ENCODE results near the gene FGF8. TPM values are rescaled to one million over a fixed set of nuclear protein-coding genes. Genes with fewer than 3 reads are reported as not detected.

FGF8 gene
- total RNA-seq, 1 experiment from 2014 or later = not detected

DNA sequence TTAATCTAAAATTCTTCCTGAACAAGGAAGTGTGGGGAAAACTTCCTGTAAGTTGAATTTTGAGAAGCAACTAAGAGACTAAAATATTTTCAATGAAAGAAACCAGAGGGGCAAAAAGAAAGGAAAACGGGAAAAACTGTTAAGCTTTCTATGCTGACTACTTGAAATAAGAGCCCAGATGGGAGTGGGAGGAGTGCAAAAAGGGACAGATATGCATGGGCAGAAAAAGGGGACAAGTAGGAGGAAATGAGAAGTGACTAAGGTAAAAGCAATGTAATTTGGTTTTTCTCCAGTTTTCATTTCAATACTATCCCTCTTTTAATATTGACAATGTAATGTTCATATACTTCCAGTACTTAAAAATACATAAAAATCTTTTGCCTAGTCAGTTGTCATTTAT, 31.2 kb upstream of the FGF8 start:
- H3K4me3 ChIP-seq (ENCODE audit: low read depth, low read length, poor library complexity, severe bottlenecking) = no peak overlapping the region
- BruUV-seq (replicated peaks) = no TSS peak
- ChIA-PET POLR2A (ENCODE audit: low non-redundant PET) (no interaction called here), CTCF (no interaction called here)
- intact Hi-C loops (cut with micrococcal nuclease; ENCODE audit: unreplicated experiment) = no loop called here
- TF ChIP-seq EZH2 (IDR thresholded peaks at IDR 0.05; ENCODE audit: borderline replicate concordance, low read depth, low read length, poor library complexity, severe bottlenecking) = no peak
- TF ChIP-seq, protein P1, sequence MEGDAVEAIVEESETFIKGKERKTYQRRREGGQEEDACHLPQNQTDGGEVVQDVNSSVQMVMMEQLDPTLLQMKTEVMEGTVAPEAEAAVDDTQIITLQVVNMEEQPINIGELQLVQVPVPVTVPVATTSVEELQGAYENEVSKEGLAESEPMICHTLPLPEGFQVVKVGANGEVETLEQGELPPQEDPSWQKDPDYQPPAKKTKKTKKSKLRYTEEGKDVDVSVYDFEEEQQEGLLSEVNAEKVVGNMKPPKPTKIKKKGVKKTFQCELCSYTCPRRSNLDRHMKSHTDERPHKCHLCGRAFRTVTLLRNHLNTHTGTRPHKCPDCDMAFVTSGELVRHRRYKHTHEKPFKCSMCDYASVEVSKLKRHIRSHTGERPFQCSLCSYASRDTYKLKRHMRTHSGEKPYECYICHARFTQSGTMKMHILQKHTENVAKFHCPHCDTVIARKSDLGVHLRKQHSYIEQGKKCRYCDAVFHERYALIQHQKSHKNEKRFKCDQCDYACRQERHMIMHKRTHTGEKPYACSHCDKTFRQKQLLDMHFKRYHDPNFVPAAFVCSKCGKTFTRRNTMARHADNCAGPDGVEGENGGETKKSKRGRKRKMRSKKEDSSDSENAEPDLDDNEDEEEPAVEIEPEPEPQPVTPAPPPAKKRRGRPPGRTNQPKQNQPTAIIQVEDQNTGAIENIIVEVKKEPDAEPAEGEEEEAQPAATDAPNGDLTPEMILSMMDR (conservative IDR thresholded peaks at IDR 0.05; ENCODE audit: low read depth, low read length) = no peak
- H3K9me3 ChIP-seq (ENCODE audit: low read depth, low read length, poor library complexity, severe bottlenecking) = no peaks in the 10 kb centered on the region
- H3K4me1 ChIP-seq (ENCODE audit: insufficient read depth, low read length, poor library complexity, severe bottlenecking) = no peaks in the 10 kb centered on the region
- peaks cover 98% of the 10 kb centered on the region for H3K36me3 ChIP-seq (ENCODE audit: insufficient read depth, low read length, poor library complexity, severe bottlenecking)
- H3K27ac ChIP-seq (ENCODE audit: low read depth, low read length, poor library complexity, severe bottlenecking) = no peak overlapping the region
- DNase-seq (ENCODE audit: low spot score) = no peak
- no peaks in the 10 kb centered on the region for H3K27me3 ChIP-seq (replicated peaks; ENCODE audit: insufficient read depth, low read depth, low read length, poor library complexity)

DNA sequence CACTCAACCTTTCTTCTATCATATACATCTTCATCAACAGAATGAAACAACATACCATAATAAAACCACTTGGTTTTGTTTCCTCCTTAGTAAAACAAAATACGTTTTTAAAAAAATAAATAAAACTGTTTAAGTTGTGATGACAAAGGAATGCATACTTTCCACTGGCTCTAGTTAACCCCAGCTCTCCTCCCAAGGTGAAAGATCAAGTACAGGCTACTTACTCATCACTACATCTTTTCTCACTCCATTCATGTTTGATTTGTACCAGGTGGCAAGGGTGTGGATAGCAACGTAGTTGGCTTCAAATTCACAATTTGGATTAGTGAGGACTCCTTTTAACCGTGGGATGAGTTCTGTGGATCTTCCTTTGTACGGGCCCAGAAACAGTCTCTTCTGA, 27.6 kb upstream of the FGF8 start:
- ChIA-PET POLR2A (ENCODE audit: low non-redundant PET) (no interaction called here), CTCF (no interaction called here)
- no peak overlapping the region for H3K4me3 ChIP-seq (ENCODE audit: low read depth, low read length, poor library complexity, severe bottlenecking)
- no peak for TF ChIP-seq EZH2 (IDR thresholded peaks at IDR 0.05; ENCODE audit: borderline replicate concordance, low read depth, low read length, poor library complexity, severe bottlenecking)
- TF ChIP-seq, protein P1 (conservative IDR thresholded peaks at IDR 0.05; ENCODE audit: low read depth, low read length) = no peak
- intact Hi-C loops (cut with micrococcal nuclease; ENCODE audit: unreplicated experiment) = no loop called here
- no TSS peak for BruUV-seq (replicated peaks)
- H3K36me3 ChIP-seq (ENCODE audit: insufficient read depth, low read length, poor library complexity, severe bottlenecking) = peaks cover 94% of the 10 kb centered on the region
- no peaks in the 10 kb centered on the region for H3K4me1 ChIP-seq (ENCODE audit: insufficient read depth, low read length, poor library complexity, severe bottlenecking)
- no peak overlapping the region for H3K27ac ChIP-seq (ENCODE audit: low read depth, low read length, poor library complexity, severe bottlenecking)
- H3K27me3 ChIP-seq (replicated peaks; ENCODE audit: insufficient read depth, low read depth, low read length, poor library complexity) = no peaks in the 10 kb centered on the region
- H3K9me3 ChIP-seq (ENCODE audit: low read depth, low read length, poor library complexity, severe bottlenecking) = no peaks in the 10 kb centered on the region
- DNase-seq (ENCODE audit: low spot score) = no peak

DNA sequence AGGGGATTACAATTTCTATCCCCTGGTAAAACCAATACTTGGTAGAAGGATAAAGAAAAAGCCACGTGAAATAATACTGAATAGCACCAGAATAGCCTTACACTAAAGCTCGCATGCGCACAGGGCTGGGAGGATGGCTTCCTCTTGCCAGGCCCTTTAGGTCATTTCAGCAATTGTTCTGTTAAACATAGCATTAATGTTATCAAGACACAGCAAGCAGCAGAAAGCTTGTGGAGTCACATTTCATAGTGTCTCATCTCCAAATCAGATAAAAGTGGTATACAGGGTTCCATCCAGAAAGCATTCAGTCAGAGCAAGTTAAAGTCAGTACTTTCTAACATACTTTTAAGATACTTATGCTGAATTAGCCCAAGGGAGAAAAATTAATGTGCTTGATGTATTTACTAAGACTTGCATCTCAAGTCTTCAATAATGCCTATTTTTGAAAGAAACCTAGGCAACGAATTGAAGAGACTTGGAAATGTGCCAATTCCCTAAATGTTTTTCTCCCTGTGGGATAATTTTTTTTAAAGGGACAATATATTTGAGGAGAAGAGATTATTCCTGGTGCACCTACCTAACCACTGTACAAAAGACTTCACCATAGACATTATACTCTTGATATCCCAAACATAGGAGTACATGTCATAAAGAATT, 21.6 kb upstream of the FGF8 start:
- TF ChIP-seq, protein P1 (conservative IDR thresholded peaks at IDR 0.05; ENCODE audit: low read depth, low read length) = no peak
- TF ChIP-seq EZH2 (IDR thresholded peaks at IDR 0.05; ENCODE audit: borderline replicate concordance, low read depth, low read length, poor library complexity, severe bottlenecking) = no peak
- BruUV-seq (replicated peaks) = no TSS peak
- no peak for DNase-seq (ENCODE audit: low spot score)
- Histone ChIP-seq H3K27ac (ENCODE audit: low read depth, low read length, poor library complexity, severe bottlenecking) (no peak overlapping the region), H3K9me3 (ENCODE audit: low read depth, low read length, poor library complexity, severe bottlenecking) (no peaks in the 10 kb centered on the region), H3K27me3 (replicated peaks; ENCODE audit: insufficient read depth, low read depth, low read length, poor library complexity) (no peaks in the 10 kb centered on the region), H3K4me3 (ENCODE audit: low read depth, low read length, poor library complexity, severe bottlenecking) (no peak overlapping the region), H3K36me3 (ENCODE audit: insufficient read depth, low read length, poor library complexity, severe bottlenecking) (peaks cover 93% of the 10 kb centered on the region), H3K4me1 (ENCODE audit: insufficient read depth, low read length, poor library complexity, severe bottlenecking) (no peaks in the 10 kb centered on the region)
- intact Hi-C loops (cut with micrococcal nuclease; ENCODE audit: unreplicated experiment) = no loop called here
- ChIA-PET POLR2A (ENCODE audit: low non-redundant PET) (no interaction called here), CTCF (interaction anchor here (0.9 kb wide), 1 partner anchor 16 kb away, joined by 4 read pairs; no protein-coding TSS in a partner anchor)
